ENCODE measurements around the gene VCAN.
"Not testable (repeated sequence)": the region's sequence is repeated elsewhere in the genome, so short reads cannot be mapped to it uniquely, and the experiment has no call there.

Gene VCAN

GRCh38 chr5:83471405-83472212, at the start of gene VCAN:
VCAN (plus strand) TSS chr5:83471744; CDS start chr5:83483519, 11,775 bp downstream.
- no peak for DNase-seq (ENCODE audit: low read depth in 2 of 2, low spot score in 1 of 2)

DNA sequence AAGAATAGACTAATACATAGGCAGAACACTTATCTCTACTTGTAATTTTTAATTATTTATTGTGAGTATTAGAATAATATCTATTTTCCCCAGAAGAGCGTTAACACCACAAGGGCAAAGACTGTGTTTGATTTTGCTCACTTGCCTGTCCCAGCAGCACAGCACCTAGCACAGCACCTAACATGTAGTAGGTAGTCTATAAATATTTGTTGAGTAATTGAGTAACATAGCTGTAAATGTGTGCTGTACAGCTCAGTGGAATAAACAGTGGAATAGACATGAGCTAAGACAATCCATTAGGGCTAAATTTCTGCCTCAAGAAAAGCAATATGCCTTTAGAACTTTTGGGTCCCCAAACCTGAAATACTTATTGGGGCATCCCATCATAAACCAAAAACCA, 49.3 kb upstream of the VCAN start:
- DNase-seq (ENCODE audit: low read depth in 2 of 2, low spot score in 1 of 2) = no peak

GRCh38 chr5:83426855-83427254, 44.7 kb upstream of the VCAN start:
- DNase-seq (ENCODE audit: low read depth in 2 of 2, low spot score in 1 of 2) = no peak

GRCh38 chr5:83428126-83428525, 43.4 kb upstream of the VCAN start:
- DNase-seq (ENCODE audit: low read depth in 2 of 2, low spot score in 1 of 2) = no peak

DNA sequence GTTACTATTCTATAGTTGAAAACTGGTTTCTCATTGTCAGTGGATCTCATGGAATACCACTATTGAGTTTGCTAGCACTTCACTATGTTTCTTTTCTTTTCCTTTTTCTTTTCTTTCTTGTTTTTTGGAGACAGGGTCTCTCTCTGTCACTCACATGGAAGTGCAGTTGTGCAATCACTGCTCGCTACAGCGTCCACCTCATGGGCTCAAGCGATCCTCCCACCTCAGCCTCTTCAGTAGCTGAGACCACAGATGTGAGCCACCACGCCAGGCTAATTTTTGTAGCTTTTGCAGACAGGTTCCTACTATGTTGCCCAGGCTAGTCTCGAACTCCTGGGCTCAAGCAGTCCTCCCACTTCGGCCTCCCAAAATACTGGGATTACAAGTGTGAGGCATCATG, 42.7 kb upstream of the VCAN start:
- no peak for DNase-seq (ENCODE audit: low read depth in 2 of 2, low spot score in 1 of 2)

- DNase-seq (ENCODE audit: low read depth in 2 of 2, low spot score in 1 of 2) = no peak
Observed at GRCh38 chr5:83430130-83431010, 41.2 kb upstream of the VCAN start.

- no peak for DNase-seq (ENCODE audit: low read depth in 2 of 2, low spot score in 1 of 2)
Observed at GRCh38 chr5:83433891-83434290, 37.7 kb upstream of the VCAN start.

- no peak for DNase-seq (ENCODE audit: low read depth in 2 of 2, low spot score in 1 of 2)
Observed at GRCh38 chr5:83434946-83435345, 36.6 kb upstream of the VCAN start.

DNA sequence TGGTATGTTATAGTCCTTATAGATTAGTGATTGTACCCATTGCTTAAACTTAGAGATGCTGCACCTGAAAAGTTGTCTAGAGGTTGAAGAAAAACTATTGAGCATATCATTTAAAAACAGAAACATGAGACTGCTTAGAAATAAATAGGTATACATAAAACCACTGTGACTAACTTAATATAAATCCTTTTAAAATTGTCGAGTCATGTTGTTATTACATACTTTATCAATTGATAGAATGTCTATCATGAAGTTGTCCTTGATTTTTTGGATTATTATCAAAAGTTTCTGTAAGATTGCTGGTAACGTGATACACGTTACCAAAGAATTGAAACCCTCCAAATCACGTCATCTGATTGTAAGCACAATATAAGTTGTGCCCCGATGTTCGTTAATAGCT, 35.3 kb upstream of the VCAN start:
- DNase-seq (ENCODE audit: low read depth in 2 of 2, low spot score in 1 of 2) = no peak

DNA sequence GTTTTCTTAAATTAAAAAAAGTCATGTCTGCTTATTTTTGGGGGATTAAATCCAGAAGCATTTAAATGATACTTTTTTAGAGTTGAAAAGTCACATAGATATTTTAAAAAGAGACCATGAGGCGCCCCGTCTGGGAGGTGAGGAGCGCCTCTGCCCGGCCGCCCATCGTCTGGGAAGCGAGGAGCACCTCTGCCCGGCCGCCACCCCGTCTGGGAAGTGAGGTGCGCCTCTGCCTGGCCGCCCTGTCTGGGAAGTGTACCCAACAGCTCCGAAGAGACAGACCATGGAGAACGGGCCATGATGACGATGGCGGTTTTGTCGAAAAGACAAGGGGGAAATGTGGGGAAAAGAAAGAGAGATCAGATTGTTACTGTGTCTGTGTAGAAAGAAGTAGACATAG, 33.8 kb upstream of the VCAN start:
- DNase-seq (ENCODE audit: low read depth in 2 of 2, low spot score in 1 of 2) = not testable (repeated sequence)

GRCh38 chr5:83440826-83441225, 30.7 kb upstream of the VCAN start:
- DNase-seq (ENCODE audit: low read depth in 2 of 2, low spot score in 1 of 2) = no peak

- no peak for DNase-seq (ENCODE audit: low read depth in 2 of 2, low spot score in 1 of 2)
Observed at GRCh38 chr5:83441747-83442146, 29.8 kb upstream of the VCAN start.

GRCh38 chr5:83443534-83443933, 28.0 kb upstream of the VCAN start:
- DNase-seq (ENCODE audit: low read depth in 2 of 2, low spot score in 1 of 2) = no peak

GRCh38 chr5:83444445-83444844, 27.1 kb upstream of the VCAN start:
- DNase-seq (ENCODE audit: low read depth in 2 of 2, low spot score in 1 of 2) = no peak

DNA sequence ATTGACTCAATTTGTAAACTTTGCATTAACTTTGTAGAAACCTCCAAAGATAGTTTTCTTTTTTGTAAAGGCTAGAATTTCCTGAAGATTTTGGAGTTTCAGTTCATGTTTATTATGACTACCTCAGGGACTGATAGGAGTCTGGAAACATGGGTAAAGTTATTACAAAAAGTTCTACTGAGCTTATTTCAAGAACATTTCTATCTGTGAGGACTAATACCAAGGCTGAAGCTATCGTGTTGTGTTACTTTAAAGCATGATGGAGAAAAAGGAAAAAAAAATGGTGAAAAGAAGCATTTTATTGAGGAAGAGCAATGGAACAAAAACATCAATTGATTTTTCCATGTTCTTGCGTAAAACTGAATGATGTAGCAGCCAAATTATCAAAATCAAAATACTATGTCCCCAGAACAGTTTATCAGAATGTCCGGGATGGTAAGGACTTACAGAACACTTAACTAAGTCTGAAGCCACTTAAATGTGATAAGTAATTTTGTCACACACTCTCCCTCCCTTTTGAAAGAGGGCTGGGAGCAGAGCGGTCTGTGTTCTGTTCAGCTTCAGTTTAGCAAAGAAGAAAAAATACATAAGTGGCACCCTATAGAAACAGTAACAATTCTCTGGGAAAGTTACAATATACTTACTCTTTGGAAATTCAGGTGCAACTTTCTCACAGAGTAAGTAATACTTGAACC, 25.1 kb upstream of the VCAN start:
- no peak for DNase-seq (ENCODE audit: low read depth in 2 of 2, low spot score in 1 of 2)

GRCh38 chr5:83447533-83447932, 24.0 kb upstream of the VCAN start:
- no peak for DNase-seq (ENCODE audit: low read depth in 2 of 2, low spot score in 1 of 2)

- no peak for DNase-seq (ENCODE audit: low read depth in 2 of 2, low spot score in 1 of 2)
Observed at GRCh38 chr5:83450183-83450966, 21.2 kb upstream of the VCAN start.

DNA sequence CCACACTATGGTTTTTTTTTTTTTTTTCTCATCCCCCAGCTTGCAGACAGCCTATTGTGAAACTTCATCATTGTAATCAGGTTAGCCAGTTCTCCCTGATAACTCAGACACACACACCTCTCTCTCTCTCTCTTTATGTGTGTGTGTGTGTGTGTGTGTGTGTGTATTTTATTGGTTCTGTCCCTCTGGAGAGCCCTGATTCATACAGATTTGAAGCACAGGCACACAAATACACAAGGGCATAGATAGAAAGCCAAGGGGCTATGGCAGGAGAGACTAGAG, 20.6 kb upstream of the VCAN start:
- DNase-seq (ENCODE audit: low read depth in 2 of 2, low spot score in 1 of 2) = no peak

DNA sequence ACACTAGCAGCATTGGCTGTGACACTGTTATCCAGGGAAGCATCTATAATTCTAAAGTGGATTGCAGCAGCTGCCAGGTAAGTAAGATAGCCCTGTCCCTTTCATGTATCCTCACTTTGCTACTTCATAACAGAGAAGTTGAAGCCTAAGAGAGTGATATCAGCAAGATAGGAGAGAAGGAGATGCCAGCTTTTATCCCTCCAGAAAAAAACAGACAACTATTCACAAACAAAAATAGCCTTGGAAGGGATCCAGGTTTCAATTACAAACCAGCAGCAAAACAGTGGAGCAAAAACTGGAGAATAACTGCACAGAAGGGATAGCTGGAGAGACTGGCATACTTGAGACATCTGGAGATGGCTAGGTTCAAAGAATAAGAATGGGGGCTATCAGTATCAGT, 19.6 kb upstream of the VCAN start:
- no peak for DNase-seq (ENCODE audit: low read depth in 2 of 2, low spot score in 1 of 2)

DNA sequence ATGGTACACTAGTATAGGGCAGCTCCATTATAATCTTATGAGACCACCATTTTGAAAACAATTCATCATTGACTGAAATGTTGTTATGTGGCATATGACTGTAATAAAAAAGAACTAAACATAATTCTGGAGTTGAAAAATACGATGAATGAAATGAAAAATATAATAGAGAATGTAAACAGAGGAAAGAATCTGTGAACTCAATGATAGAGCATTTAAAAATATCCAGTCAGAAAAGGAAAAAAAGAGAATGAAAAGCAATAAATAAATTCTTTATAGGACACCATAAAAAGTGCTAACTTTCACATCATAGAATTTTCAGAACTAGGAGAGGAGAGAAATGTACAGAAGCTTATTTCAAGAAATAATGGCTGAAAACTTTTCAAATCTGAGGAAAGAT, 17.6 kb upstream of the VCAN start:
- no peak for DNase-seq (ENCODE audit: low read depth in 2 of 2, low spot score in 1 of 2)

- no peak for DNase-seq (ENCODE audit: low read depth in 2 of 2, low spot score in 1 of 2)
Observed at GRCh38 chr5:83464261-83464660, 7.3 kb upstream of the VCAN start.
